HG02678 (cell line): ENCODE data around the gene SMIM10.
"Not testable (repeated sequence)": the region's sequence is repeated elsewhere in the genome, so short reads cannot be mapped to it uniquely, and the experiment has no call there.

Experiments
- ATAC-seq: cut with Tn5 transposase; IDR thresholded peaks from one replicate; pipeline ENCODE4 v1.9.1; 2021; ENCODE audit warnings: mild to moderate bottlenecking, moderate library complexity; ENCODE audit not compliant: unreplicated experiment

The SMIM10 gene

GRCh38 chrX:135009838-135010237 is 19.0 kb downstream of the SMIM10 start:
- ATAC-seq = no peak

- ATAC-seq = no peak
These were observed 20.1 kb downstream of the SMIM10 start for GRCh38 chrX:135010921-135011320.

GRCh38 chrX:135015523-135016245 is 24.9 kb downstream of the SMIM10 start:
- ATAC-seq = no peak

GRCh38 chrX:135019890-135020289 is 29.1 kb downstream of the SMIM10 start:
- not testable (repeated sequence) for ATAC-seq

- not testable (repeated sequence) for ATAC-seq
These were observed 33.0 kb downstream of the SMIM10 start for GRCh38 chrX:135023791-135024190.

- ATAC-seq = no peak
These were observed 33.7 kb downstream of the SMIM10 start for GRCh38 chrX:135024526-135024925.

- not testable (repeated sequence) for ATAC-seq
These were observed 39.6 kb downstream of the SMIM10 start for GRCh38 chrX:135030207-135030963.

GRCh38 chrX:135041149-135042123 is 50.6 kb downstream of the SMIM10 start:
- ATAC-seq = not testable (repeated sequence)
